ENCODE results near the gene MAJIN.

Gene MAJIN

GRCh38 chr11:64916775-64917662 lies 54.9 kb downstream of the MAJIN start, which contains the start of gene ATG2A (continued):
- TF ChIP-seq ZNF560 (tag by site-specific recombination; IDR thresholded peaks at IDR 0.05; ENCODE audit: borderline replicate concordance) = no peak
- no peak for TF ChIP-seq ZSCAN18 (tag by site-specific recombination; IDR thresholded peaks at IDR 0.05)
- no peak for TF ChIP-seq ZNF26 (tag by site-specific recombination; IDR thresholded peaks at IDR 0.05)
- TF ChIP-seq ZNF692 (tag by site-specific recombination; IDR thresholded peaks at IDR 0.05) = peak; percentile 88
- no peak for TF ChIP-seq ZNF768 (tag by site-specific recombination; IDR thresholded peaks at IDR 0.05)
- peak; percentile 71 for TF ChIP-seq KLF17 (tag by site-specific recombination; IDR thresholded peaks at IDR 0.05)
- TF ChIP-seq ZNF221 (tag by site-specific recombination; IDR thresholded peaks at IDR 0.05; ENCODE audit: borderline replicate concordance) = no peak
- TF ChIP-seq SCRT2 (tag by site-specific recombination; IDR thresholded peaks at IDR 0.05) = peak; percentile 99
- 0 out of 2 replicates have a peak, but pooled peaks have one; percentile 8 for TF ChIP-seq TSHZ1 (tag by site-specific recombination; IDR thresholded peaks at IDR 0.05; ENCODE audit: borderline replicate concordance)
- peak; percentile 62; the same call in 1 of the 2 replicates for TF ChIP-seq ZNF449 (tag by site-specific recombination; IDR thresholded peaks at IDR 0.05)
- TF ChIP-seq ZBTB17 (tag by site-specific recombination; IDR thresholded peaks at IDR 0.05) = 0 out of 2 replicates have a peak, but pooled peaks have one; percentile 57
- TF ChIP-seq ZNF18 (tag by site-specific recombination; IDR thresholded peaks at IDR 0.05) = no peak
- TF ChIP-seq ZNF670 (tag by site-specific recombination; IDR thresholded peaks at IDR 0.05; ENCODE audit: low read depth) = no peak
- peak; percentile 75 for TF ChIP-seq IKZF3 (tag by site-specific recombination; IDR thresholded peaks at IDR 0.05)
- no peak for TF ChIP-seq ZNF121 (tag by site-specific recombination; IDR thresholded peaks at IDR 0.05)
- no peak for TF ChIP-seq ZNF404 (tag by site-specific recombination; IDR thresholded peaks at IDR 0.05)
- no peak; the same call in 1 of the 2 replicates for TF ChIP-seq GLIS1 (tag by site-specific recombination; IDR thresholded peaks at IDR 0.05)
- TF ChIP-seq ZNF19 (tag by site-specific recombination; IDR thresholded peaks at IDR 0.05; ENCODE audit: low read depth) = no peak
- no peak for TF ChIP-seq BCL11A (tag by site-specific recombination; IDR thresholded peaks at IDR 0.05; ENCODE audit: low read depth)
- no peak for TF ChIP-seq ZNF704 (tag by site-specific recombination; IDR thresholded peaks at IDR 0.05)
- no peak for TF ChIP-seq ZNF140 (tag by site-specific recombination; IDR thresholded peaks at IDR 0.05)
- TF ChIP-seq KLF7 (tag by site-specific recombination; IDR thresholded peaks at IDR 0.05; ENCODE audit: borderline replicate concordance) = no peak
- TF ChIP-seq ZFP69B (tag by site-specific recombination; IDR thresholded peaks at IDR 0.05) = peak; percentile 80
- no peak for TF ChIP-seq SETDB1 (IDR thresholded peaks at IDR 0.05; ENCODE audit: insufficient read length, low read length)
- TF ChIP-seq ZNF211 (tag by site-specific recombination; IDR thresholded peaks at IDR 0.05; ENCODE audit: low read depth) = no peak

All from HEK293 (cell line).